ENCODE data around the gene AJM1.
"Not testable (repeated sequence)": the region's sequence is repeated elsewhere in the genome, so short reads cannot be mapped to it uniquely, and the experiment has no call there.

The AJM1 gene

GRCh38 chr9:136842380-136842948, at the start of gene AJM1:
Gene AJM1, plus strand, starts transcription at chr9:136842478. Its CDS starts 1,937 bp downstream, at chr9:136844415.
- DNase-seq (ENCODE audit: low read depth in 1 of 2, low spot score in 1 of 2): peak; percentile 58 to 62

DNA sequence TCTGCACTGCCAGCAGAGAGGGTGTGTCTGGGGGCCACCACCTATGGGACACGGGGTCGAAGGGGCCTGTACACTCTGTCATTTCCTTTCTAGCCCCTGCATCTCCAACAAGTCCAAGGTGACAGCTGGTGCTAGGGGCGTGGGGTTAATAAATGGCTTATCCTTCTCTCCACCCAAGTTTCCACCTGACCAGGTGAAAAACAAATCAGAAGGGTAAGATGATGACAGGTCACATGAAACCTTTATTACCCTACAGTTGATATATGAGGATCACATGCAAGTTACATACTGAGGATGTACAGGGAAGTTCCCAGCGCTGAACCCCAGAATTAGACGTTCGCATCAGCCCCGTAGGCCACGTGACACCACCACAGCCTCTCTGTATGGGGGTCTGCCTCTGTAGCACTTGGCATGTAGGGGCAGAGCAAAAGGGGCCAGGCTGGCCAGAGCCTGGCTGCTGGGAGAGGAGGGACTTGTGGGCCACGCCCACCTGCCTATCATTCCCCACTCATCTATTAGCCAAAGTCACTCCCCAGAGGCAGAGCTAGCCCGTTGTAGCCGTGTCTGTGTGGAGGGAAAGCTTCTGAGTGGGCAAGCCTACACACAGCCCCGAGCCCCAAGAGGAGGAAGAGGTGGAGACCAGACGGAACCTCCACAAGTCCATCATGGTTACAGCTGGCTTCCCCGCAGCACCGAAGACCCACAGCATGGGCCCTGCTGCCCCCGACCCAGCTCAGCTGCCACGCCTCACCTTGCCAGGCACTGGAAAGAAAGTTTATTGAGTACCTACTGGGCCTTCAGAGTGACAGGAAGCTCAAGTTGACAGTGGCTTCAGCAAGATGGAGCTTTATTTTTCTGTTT, 49.0 kb upstream of the AJM1 start:
- DNase-seq (ENCODE audit: low read depth in 1 of 2, low spot score in 1 of 2): no peak

DNA sequence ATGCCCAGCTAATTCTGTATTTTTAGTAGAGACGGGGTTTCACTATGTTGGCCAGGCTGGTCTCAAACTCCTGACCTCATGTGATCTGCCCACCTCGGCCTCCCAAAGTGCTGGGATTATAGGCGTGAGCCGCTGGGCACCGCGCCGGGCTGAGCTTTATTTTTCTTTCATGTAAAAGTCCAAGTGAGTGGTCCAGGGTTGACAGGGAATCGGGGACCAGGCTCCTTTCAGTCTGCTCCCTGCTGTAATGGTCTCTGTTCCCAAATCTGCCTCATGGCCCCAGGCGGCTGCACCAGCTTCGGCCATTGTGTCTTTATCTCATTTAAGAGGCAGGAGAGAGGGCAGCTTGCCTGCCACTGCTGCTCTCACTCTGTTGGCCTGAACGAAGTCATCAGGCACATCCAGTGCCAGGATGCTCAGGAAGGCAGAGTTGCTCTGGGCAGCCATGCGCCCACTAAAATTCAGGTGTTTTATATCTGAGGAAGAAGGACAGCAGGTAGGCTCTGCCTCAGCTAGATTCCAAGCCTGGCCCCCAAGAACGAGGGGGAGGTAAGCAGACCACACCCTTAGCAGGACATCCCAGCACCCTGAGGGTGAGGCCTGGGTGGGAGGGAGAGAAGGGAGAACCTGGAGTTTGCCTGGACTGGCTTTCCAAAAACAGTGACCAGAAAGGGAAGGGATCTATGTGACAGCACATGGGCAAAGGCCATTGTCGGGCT, 47.8 kb upstream of the AJM1 start:
- DNase-seq (ENCODE audit: low read depth in 1 of 2, low spot score in 1 of 2): no peak

GRCh38 chr9:136795000-136795348, 47.3 kb upstream of the AJM1 start:
- DNase-seq (ENCODE audit: low read depth in 1 of 2, low spot score in 1 of 2): no peak

GRCh38 chr9:136796238-136796774, 46.0 kb upstream of the AJM1 start, which contains the start of gene CCDC183:
Gene CCDC183, plus strand, starts transcription at chr9:136796338. Its CDS starts 60 bp downstream, at chr9:136796398.
- no peak for DNase-seq (ENCODE audit: low read depth in 1 of 2, low spot score in 1 of 2)

- not testable (repeated sequence) for DNase-seq (ENCODE audit: low read depth in 1 of 2, low spot score in 1 of 2)
Measured at GRCh38 chr9:136796775-136797347, 45.4 kb upstream of the AJM1 start.

- no peak for DNase-seq (ENCODE audit: low read depth in 1 of 2, low spot score in 1 of 2)
Measured at GRCh38 chr9:136798708-136799078, 43.6 kb upstream of the AJM1 start.

GRCh38 chr9:136799079-136799853, 43.0 kb upstream of the AJM1 start:
- DNase-seq (ENCODE audit: low read depth in 1 of 2, low spot score in 1 of 2): no peak

DNA sequence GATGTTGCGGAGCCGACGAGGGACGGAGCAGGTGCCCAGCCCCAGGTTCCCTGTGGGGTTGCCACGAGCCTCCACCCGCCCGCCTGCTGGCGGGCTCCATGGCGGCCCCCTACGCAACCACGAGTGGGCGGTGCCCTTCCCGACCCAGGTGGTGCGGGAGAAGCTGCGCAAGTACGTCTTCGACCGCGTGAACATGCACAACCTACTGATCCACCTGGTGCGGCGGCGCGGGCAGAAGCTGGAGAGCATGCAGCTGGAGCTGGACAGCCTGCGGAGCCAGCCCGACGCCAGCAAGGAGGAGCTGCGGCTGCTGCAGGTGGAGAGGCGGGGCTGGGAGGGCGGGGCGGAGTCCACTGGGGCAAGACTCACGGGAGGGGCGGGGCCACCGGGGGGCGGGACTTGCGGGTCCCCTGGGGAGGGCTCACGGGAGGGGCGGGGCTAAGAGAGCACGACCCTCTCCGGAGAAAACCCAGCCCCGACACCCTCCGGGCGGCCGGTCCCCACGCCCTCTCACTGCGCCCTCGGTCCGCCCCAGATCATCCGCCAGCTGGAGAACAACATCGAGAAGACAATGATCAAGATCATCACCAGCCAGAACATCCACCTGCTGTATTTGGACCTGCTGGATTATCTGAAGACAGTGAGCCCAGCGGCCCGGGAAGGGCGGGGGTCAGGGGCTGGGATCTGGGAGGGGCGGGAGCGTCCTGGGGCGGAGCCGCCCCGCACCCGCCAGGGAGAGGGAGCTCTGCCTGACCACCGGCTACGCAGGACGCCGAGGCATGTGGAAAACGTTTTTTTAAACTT, 42.2 kb upstream of the AJM1 start:
- peak; percentile 80 to 85 for DNase-seq (ENCODE audit: low read depth in 1 of 2, low spot score in 1 of 2)

DNA sequence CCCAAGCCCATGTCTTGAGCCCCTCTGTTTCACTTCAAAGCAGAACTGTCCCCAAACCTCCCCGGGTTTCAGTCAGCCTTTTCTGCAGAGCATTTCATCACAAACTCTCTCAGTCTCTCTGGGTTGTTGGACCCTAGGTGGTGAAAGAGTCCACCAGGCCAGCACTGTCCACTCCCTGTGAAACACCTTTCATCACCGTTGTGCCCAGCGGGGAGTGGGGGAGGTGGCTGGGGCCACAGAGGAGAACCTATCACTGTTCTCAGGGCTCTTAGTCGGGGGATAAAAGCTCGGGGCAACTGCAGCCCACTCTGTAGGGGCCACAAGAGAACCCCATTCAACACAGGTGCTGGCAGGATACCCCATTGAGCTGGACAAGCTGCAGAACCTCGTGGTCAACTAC, 40.0 kb upstream of the AJM1 start:
- DNase-seq (ENCODE audit: low read depth in 1 of 2, low spot score in 1 of 2): no peak

GRCh38 chr9:136803009-136803550, 39.2 kb upstream of the AJM1 start:
- not testable (repeated sequence) for DNase-seq (ENCODE audit: low read depth in 1 of 2, low spot score in 1 of 2)

DNA sequence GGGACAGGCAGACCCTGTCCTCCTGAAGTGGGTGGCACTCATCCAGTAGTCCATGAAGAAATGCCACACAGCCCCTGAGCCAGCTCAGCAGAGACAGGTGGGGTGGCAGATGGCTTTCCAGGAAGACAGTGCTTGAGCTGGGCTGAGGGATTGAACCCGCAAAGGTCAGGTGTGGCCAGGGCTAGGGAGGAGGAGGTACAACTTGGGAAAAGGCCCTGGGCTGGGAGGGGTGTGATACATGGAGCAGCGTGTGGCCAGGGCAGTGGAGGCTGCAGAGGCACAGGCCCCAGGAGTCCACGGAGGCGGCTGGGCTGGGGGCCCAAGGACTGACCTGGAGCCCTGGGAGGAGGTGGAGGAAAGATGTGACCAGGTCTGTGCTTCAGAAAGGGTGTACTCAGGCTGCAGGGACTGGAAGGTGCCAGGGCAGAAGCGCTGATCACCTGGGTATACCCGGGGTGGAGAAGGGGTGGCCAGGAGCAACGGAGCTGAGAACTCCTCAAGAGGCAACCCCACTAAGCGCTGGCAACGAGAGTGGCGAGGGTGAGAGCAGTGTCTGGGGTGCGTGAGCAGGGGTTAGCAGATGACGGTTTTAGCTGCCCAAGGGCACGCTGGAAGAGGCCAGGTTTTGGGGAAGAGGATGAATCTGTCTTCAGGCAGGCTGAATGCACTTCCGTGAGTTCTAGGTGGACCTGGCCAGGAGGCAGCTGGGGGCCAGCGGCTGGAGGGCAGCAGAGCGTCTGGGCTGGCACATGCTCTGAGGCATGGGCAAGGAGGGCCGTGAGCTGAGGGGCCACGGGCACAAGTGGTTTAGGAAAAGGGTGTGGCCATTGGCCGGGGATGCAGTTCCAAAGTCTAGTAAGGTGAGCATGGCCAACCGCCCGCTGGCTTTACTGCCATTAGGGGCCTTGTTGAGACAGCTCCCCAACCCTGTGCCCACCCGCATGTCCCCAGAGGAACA, 38.4 kb upstream of the AJM1 start:
- DNase-seq (ENCODE audit: low read depth in 1 of 2, low spot score in 1 of 2): no peak

DNA sequence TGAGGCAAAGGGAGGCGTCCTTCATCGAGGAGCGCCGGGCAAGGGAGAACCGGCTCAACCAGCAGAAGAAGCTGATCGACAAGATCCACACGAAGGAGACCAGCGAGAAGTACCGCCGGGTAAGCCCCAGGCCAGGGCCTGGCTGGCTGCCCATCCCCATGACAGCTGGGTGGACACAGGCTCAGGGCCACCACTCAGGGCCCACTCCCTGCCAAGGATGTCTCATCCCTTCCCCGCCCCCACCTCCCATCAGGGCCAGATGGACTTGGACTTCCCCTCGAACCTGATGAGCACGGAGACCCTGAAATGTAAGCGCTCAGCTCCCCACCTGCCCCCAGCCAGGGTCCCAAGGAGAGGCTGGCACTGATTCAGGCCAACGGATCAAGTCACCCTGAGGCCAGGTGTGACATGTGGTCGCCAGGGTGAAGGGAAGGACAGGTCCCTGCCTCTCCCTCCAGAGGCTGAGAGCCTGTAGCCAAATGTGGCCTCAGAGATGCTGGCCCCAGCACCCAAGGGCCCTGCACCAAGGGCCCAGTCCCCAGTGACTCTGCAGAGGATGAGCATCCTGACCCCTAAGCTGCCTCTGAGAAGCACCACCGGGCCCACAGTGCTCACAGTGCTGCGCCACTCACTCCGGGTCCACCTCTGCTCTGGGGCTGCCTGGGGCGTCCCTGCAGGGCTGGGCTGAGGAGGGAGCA, 37.6 kb upstream of the AJM1 start:
- no peak for DNase-seq (ENCODE audit: low read depth in 1 of 2, low spot score in 1 of 2)

DNA sequence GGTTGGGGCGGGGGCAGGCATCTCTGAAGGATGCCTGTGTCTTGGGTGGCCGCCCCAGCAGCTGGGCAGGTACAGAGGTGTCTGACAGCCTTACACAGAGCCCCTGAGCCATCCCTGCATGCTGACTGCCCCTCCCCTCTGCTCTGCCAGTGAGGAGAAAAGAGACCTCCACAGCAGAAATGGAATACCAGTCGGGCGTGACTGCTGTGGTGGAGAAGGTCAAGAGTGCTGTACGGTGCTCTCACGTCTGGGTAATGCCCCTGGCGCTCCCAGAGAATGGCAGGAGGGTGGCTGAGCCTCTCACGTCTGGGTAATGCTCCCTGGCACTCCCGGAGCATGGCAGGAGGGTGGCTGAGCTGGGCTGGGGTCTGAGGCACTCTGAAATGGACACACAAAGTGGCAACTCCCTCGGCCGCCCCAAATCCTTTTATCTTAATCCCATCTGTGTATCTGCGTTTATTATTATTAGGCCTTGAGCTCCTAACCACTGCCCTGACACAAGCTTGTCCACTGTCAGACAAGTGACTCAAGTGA, 37.0 kb upstream of the AJM1 start:
- DNase-seq (ENCODE audit: low read depth in 1 of 2, low spot score in 1 of 2): no peak

GRCh38 chr9:136806067-136806466, 36.2 kb upstream of the AJM1 start:
- DNase-seq (ENCODE audit: low read depth in 1 of 2, low spot score in 1 of 2): no peak

GRCh38 chr9:136806631-136807201, 35.6 kb upstream of the AJM1 start:
- DNase-seq (ENCODE audit: low read depth in 1 of 2, low spot score in 1 of 2): no peak

Measured in activated T-helper 1 cell treated with anti-CD3 and anti-CD28 coated beads, Interleukin-2, amount 50 U/mL, for 16 hours (primary cell).